Fibroblast of skin of abdomen (primary cell): ENCODE results near the gene NDUFB10.
"Not testable (repeated sequence)": the region's sequence is repeated elsewhere in the genome, so short reads cannot be mapped to it uniquely, and the experiment has no call there.

Source experiments
- DNase-seq: peaks from one replicate; pipeline ENCODE4 v3.0.0-alpha.2; 2013

The NDUFB10 gene

GRCh38 chr16:1946495-1947368 lies 12.6 kb upstream of the NDUFB10 start:
- no peak for DNase-seq

- DNase-seq = no peak
Observed at GRCh38 chr16:1947369-1947670, 12.0 kb upstream of the NDUFB10 start.

DNA sequence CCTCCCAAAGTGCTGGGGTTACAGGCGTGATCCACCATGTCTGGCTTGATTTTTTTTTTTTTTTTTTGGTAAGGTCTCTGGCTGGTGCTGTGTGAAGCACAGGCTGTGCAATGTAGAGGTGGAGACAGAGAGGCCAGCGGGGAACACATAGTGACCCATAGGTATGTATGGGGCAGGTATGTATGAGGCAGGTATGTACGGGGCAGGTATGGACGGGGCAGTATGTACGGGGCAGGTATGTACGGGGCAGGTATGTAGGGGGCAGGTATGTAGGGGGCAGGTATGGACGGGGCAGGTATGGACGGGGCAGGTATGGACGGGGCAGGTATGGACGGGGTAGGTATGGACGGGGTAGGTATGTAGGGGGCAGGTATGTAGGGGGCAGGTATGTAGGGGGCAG lies 9.8 kb upstream of the NDUFB10 start:
- DNase-seq = no peak

DNA sequence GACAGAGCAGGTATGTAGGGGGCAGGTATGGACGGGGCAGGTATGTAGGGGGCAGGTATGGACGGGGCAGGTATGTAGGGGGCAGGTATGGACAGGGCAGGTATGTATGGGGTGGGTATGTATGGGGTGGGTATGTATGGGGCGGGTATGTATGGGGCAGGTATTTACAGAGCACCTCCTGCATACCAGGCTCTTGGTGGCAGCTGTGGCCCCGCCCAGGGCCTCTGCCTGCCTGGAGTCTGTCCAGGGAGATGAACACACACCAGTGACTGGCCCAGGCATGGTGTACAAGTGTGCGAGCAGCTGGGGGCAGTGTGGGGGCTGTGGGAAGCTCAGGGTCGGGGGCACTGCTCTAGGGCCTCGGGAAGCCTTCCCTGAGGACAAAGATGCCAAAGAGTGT lies 9.3 kb upstream of the NDUFB10 start:
- DNase-seq = no peak

GRCh38 chr16:1950559-1950958 lies 8.8 kb upstream of the NDUFB10 start:
- DNase-seq = no peak

DNA sequence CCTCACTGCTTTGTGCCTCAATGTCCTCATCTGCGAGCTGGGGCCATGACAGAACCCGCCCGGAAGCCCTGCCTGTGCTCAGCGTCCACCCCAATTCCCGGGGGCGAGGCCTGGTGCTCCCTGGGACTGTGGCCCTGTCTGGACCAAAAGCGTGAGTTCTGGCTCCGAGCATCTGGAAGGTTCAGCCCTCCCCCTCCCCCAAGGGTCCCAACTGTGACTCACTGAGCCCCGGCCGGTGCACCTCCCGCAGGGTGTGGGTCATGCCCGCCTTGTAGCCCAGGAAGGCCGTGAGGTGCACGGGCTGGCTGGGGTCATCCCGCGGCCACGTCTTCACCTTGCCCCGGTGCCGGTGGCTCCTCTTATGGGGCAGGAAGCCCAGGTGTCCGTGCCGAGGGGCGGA lies 5.6 kb upstream of the NDUFB10 start:
- no peak for DNase-seq

DNA sequence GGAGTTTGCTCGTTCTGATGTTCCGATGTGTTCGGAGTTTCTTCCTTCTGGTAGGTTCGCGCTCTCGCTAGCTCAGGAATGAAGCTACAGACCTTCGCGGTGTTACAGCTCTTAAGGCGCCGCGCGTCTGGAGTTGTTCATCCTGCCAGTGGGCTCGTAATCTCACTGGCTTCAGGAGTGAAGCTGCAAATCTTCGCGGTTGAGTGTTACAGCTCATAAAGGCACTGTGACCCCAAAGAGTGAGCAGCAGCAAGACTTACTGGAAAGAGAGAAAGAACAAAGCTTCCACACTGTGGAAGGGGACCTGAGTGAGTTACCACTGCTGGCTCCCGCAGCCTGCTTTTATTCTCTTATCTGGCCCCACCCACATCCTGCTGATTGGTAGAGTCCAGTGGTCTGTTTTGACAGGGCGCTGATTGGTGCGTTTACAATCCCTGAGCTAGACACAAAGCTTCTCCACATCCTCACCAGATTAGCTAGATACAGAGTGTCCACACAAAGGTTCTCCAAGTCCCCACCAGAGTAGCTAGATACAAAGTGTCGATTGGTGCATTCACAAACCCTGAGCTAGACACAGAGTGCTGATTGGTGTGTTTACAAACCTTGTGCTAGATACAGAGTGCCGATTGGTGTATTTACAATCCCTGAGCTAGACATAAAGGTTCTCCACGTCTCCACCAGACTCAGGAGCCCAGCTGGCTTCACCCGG lies 1.8 kb upstream of the NDUFB10 start:
- DNase-seq = not testable (repeated sequence)

GRCh38 chr16:1958143-1958491 lies 1.2 kb upstream of the NDUFB10 start:
- not testable (repeated sequence) for DNase-seq

DNA sequence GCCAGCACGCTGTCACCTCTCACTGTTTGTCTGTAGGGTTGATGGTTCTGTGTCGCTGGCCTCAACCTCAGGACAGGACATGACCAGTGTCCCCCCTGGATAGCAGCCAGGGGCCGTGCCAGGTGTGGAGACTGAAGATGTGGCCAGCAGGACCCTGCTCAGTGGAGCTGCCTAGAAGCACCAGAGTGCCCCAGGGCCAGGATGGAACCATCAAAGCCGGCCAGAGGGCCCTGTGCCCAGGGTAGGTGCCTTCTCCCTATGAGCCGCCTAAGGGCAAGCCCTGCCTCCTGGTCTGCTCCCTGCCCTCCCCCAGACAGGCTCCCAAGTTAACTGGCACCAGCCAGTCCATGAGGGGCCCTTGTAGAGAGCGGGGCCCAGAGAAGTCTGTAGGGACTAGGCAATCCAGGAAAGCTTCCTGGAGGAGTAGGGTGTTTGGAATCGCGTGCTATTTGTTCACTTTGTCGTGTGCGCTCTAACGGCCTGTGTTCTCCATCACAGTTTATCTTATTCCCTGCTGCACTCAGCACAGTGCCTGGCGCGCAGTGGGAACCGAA lies 546 bp upstream of the NDUFB10 start:
- DNase-seq = no peak

DNA sequence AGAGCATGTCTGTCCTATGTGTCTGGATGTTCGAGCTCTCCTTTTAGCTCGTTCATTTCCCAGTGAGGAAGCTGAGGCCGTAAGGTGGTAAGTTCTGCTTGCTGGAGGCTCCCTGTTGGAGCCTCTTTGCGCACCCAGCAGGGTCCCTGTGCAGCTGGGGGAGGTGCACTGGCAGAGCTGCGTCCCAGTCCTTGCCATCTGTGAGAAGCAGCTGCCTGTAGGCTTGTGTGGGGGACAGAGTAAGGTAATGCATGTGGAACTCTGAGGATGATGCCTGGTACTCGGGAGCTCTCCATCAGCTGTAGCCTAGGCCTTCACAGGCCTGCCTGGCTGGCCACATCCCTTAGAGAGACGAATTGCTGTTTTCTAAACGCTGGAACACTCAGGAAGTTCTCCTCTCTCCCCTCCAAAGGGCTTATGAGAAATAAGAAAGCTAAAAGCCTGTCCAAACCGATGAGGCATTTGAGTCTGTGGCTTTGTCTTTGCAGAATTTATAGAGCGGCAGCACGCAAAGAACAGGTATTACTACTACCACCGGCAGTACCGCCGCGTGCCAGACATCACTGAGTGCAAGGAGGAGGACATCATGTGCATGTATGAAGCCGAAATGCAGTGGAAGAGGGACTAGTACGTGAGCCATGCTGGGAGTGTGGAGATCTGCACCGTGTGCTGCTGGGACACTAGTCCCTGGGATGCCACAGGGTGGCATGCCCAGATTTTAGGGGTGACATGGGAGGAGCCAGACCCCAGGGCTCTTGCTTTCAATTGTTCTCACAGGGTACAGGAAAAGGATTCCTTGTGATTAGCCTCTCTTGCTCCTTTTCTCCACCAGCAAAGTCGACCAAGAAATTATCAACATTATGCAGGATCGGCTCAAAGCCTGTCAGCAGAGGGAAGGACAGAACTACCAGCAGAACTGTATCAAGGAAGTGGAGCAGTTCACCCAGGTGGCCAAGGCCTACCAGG lies 1.6 kb downstream of the NDUFB10 start:
- peak; percentile 48 for DNase-seq

DNA sequence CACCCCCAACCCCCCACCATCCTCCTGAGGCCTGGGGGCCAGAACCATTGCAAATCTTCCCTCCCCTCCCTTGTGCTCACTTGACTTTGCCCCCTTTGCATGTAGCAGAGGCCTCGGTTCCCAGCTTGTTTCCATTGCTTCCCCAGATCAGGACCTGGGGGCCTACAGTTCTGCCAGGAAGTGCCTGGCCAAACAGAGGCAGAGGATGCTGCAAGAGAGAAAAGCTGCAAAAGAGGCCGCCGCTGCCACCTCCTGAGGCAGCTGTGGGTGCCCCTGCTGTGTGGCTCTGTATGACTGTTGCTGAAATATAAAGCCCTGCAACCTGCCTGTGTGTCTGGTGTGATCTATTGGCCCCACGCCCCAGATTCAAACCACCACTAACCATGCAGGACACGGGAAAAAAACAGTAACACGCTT lies 2.3 kb downstream of the NDUFB10 start:
- no peak for DNase-seq

DNA sequence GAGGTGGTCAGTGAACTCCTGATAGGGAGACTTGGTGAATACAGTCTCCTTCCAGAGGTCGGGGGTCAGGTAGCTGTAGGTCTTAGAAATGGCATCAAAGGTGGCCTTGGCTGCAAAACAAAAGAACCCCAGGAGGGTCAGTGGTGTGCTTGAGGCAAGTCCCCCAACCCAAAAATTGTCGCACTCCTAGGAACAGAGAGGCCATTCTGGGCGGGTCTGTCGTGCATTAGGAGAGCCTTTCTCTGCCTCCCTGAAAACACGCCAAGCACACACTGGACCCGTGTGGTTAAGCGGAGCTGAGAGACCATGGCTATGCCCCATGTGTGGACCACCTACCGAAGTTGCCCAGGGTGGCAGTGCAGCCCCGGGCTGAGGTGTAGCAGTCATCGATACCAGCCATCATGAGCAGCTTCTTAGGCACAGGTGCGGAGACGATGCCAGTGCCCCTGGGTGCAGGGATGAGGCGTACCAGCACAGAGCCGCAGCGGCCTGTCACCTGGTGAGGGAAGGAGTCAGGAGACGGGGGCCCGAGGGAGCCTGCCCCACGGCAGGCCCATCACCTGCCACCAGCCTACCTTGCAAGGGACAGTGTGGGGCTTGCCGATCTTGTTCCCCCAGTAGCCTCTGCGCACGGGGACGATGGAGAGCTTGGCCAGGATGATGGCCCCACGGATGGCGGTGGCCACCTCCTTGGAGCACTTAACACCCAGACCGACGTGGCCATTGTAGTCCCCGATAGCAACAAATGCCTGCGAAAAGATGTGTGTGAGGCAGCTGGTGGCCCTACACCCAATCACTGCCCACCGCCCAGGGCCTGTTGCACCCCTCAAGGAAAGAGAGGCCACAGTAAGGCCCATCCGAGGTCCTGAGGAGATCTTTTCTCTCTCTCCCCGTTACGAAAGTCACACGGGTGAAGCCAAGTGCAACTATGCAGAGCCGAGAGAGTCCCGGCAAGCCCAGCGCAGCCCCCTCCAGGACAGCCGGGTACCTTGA lies 3.1 kb downstream of the NDUFB10 start:
- DNase-seq = not testable (repeated sequence)

- DNase-seq = no peak
Observed at GRCh38 chr16:1963806-1964505, 4.6 kb downstream of the NDUFB10 start.

GRCh38 chr16:1964506-1965395 lies 5.4 kb downstream of the NDUFB10 start, which contains the start of gene RPS2:
Gene RPS2, minus strand, starts transcription at chr16:1964826. Its CDS starts 201 bp downstream, at chr16:1964625.
- peak; percentile 99 for DNase-seq

DNA sequence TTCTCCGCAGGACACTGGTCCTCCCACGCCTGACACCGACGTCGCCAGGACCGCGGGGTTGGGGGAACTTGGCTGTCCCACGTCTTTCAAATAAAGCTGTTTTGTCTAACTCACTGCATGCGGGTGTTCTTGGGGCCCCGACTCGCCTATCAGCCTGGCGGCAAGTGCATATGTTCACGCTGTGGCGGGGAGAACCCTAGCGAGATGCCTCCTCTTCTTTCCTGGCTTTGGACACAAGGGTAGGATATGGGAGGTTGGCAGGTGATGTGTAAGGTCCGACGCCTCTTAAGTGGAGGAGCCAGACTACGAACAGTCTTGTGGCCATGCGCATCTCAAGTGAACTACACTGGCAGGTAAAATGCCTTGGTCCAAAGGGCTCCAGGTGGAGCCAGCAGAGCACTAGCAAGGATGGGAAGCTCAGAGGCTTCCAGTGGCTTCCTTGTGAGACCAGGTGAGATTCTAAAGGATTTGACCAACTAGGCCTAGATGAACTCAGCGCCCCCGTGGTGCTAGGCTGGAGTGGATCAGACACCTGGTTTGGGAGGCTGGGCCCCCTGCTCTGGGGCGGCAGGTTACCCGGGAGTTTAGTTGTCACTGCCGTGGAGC lies 6.2 kb downstream of the NDUFB10 start:
- no peak for DNase-seq

DNA sequence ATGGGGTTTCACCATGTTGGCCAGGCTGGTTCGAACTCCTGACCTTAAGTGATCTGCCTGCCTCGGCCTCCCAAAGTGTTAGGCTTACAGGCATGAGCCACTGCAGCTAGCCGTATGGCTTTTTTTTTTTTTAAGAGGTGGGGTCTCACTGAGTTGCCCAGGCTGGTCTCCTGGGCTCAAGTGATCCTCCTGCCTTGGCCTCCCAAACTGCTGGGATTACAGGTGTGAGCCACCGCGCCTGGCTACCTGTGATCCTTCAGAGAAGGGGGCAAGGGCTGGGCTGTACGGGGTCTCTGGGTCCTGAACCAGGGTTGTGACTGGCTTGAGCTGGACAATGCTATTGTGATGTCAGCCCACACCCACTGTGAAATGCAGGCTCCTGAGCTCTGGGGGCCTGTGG lies 7.1 kb downstream of the NDUFB10 start, which contains the start of gene RNF151:
Gene RNF151, plus strand, starts transcription at position 397 of the 400 bp plus-strand sequence. CDS start 26 bp downstream, outside the sequence.
- no peak for DNase-seq

GRCh38 chr16:1968146-1968953 lies 9.0 kb downstream of the NDUFB10 start:
- no peak for DNase-seq
